Astrocyte (in vitro differentiated cells and primary cell): Measurements from ENCODE around the gene CSRNP2. TPM values are rescaled to one million over a fixed set of nuclear protein-coding genes. Genes with fewer than 3 reads are reported as not detected.

ENCODE experiments used
- DNase-seq: peaks from one replicate; pipeline ENCODE4 v3.0.0-alpha.2; 2010; ENCODE audit warnings: low read depth
- FAIRE-seq: peaks from 2 replicates; lab custom pipeline; 2011; peaks lifted over from hg19 to GRCh38; lab: Jason Lieb, UNC
- H2AFZ ChIP-seq: 2 replicates; pipeline ENCODE4 v1.6.0; 2012; ENCODE audit warnings: low read depth, low read length, inconsistent platforms
- H3K27ac ChIP-seq: 2 replicates; pipeline ENCODE4 v1.5.1; 2011; ENCODE audit warnings: low read depth, low read length, inconsistent platforms
- H3K27me3 ChIP-seq: 2 replicates; pipeline ENCODE4 v1.6.0; 2011; ENCODE audit warnings: low read length, inconsistent platforms; ENCODE audit not compliant: insufficient read depth
- H3K36me3 ChIP-seq: 2 replicates; pipeline ENCODE4 v1.5.1; 2011; ENCODE audit warnings: low read length, inconsistent platforms; ENCODE audit not compliant: insufficient read depth
- H3K4me1 ChIP-seq: 2 replicates; pipeline ENCODE4 v1.5.1; 2011; ENCODE audit warnings: low read length, inconsistent platforms; ENCODE audit not compliant: insufficient read depth
- H3K4me2 ChIP-seq: 2 replicates; pipeline ENCODE4 v1.6.0; 2012; ENCODE audit warnings: low read length, inconsistent platforms
- H3K4me3 ChIP-seq: 2 replicates; pipeline ENCODE4 v1.5.1; 2011; ENCODE audit warnings: low read depth, mild to moderate bottlenecking, low read length, inconsistent platforms; ENCODE audit not compliant: insufficient read depth
- H3K79me2 ChIP-seq: 2 replicates; pipeline ENCODE4 v1.6.0; 2012; ENCODE audit warnings: mild to moderate bottlenecking, low read length, inconsistent platforms; ENCODE audit not compliant: insufficient read depth
- H3K9ac ChIP-seq: 2 replicates; pipeline ENCODE4 v1.6.0; 2012; ENCODE audit warnings: mild to moderate bottlenecking, low read length, inconsistent platforms
- H3K9me3 ChIP-seq: 2 replicates; pipeline ENCODE4 v1.5.1; 2012; ENCODE audit warnings: low read depth, mild to moderate bottlenecking, low read length, inconsistent platforms; ENCODE audit not compliant: insufficient read depth
- H4K20me1 ChIP-seq: 2 replicates; pipeline ENCODE4 v1.6.0; 2012; ENCODE audit warnings: low read length, inconsistent platforms; ENCODE audit not compliant: insufficient read depth
- H3K27ac Mint-ChIP-seq: one replicate; pipeline ENCODE4 v1.8.0; 2021; ENCODE audit warnings: mild to moderate bottlenecking, mixed read lengths; ENCODE audit not compliant: unreplicated experiment
- H3K27me3 Mint-ChIP-seq: one replicate; pipeline ENCODE4 v1.8.0; 2021; ENCODE audit warnings: low read depth, mixed read lengths; ENCODE audit not compliant: unreplicated experiment
- H3K36me3 Mint-ChIP-seq: one replicate; pipeline ENCODE4 v1.8.0; 2021; ENCODE audit warnings: low read depth, mixed read lengths; ENCODE audit not compliant: unreplicated experiment
- H3K4me1 Mint-ChIP-seq: one replicate; pipeline ENCODE4 v1.8.0; 2021; ENCODE audit warnings: low read depth, mixed read lengths; ENCODE audit not compliant: unreplicated experiment
- H3K4me3 Mint-ChIP-seq: one replicate; pipeline ENCODE4 v1.8.0; 2021; ENCODE audit warnings: mild to moderate bottlenecking, moderate library complexity, mixed read lengths; ENCODE audit not compliant: unreplicated experiment
- H3K9me3 Mint-ChIP-seq: one replicate; pipeline ENCODE4 v1.8.0; 2021; ENCODE audit warnings: mild to moderate bottlenecking, mixed read lengths; ENCODE audit not compliant: unreplicated experiment
- CTCF ChIP-seq: IDR thresholded peaks from 2 replicates; pipeline ENCODE4 v1.5.1; 2011; ENCODE audit warnings: low read depth, mild to moderate bottlenecking, inconsistent platforms, low read length, moderate library complexity; ENCODE audit not compliant: insufficient read depth
- EZH2 ChIP-seq: IDR thresholded peaks from 2 replicates; pipeline ENCODE4 v1.6.1; 2012; ENCODE audit warnings: mild to moderate bottlenecking, low read length, inconsistent platforms; ENCODE audit not compliant: insufficient read depth
- total RNA-seq: library from RNA; stranded (reverse); gene quantifications from 2 replicates; pipeline ENCODE4 v1.2.1, GENCODE V29; 2021

The CSRNP2 gene
- total RNA-seq, 1 donor from 2014 or later, result 61.6 TPM

DNA sequence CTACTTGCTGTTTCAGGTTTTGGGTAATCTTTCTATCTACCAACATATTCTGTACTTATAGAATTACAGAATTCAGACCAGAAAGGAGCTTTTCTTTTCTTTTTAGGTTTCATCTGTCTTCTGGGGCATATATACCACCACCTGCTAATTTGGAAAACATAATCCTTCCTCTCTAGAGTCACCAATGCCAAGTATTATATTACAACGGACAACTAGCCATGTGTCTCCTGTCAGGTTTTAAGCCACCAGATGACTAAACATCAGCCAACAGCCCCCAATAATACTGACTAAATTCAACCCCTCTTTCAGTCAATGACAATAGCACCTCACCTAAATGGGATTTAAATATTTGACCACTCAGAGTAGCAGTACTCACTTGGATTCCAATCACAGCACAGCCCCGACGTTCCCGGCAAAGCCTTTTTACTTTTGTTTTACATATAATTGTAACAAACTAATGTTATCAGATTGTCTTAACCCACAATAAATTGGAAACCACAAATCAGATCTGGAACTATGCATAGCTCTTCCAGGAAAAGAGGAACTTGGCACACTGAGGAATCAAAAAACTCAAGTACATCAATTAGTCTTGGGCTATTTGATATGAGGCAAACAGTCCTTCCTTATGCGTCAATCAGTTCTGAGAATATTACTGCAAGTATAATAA, 70.7 kb downstream of the CSRNP2 start:
- Histone ChIP-seq H2AFZ (no peak overlapping the region), H4K20me1 (peaks cover 52% of the 10 kb centered on the region), H3K27ac (no peak overlapping the region), H3K4me3 (no peak overlapping the region), H3K27me3 (no peaks in the 10 kb centered on the region), H3K36me3 (no peaks in the 10 kb centered on the region), H3K79me2 (peaks cover 38% of the 10 kb centered on the region), H3K9me3 (no peaks in the 10 kb centered on the region), H3K9ac (no peak overlapping the region), H3K4me2 (no peak overlapping the region), H3K4me1 (no peaks in the 10 kb centered on the region)
- Mint-ChIP-seq H3K4me1 (peaks cover 8% of the 10 kb centered on the region), H3K36me3 (no peaks in the 10 kb centered on the region), H3K27me3 (no peaks in the 10 kb centered on the region), H3K4me3 (no peak overlapping the region), H3K9me3 (no peaks in the 10 kb centered on the region), H3K27ac (no peak overlapping the region)
- TF ChIP-seq EZH2 (no peak), CTCF (no peak)
- DNase-seq (peak; percentile 6), FAIRE-seq (no peak)

DNA sequence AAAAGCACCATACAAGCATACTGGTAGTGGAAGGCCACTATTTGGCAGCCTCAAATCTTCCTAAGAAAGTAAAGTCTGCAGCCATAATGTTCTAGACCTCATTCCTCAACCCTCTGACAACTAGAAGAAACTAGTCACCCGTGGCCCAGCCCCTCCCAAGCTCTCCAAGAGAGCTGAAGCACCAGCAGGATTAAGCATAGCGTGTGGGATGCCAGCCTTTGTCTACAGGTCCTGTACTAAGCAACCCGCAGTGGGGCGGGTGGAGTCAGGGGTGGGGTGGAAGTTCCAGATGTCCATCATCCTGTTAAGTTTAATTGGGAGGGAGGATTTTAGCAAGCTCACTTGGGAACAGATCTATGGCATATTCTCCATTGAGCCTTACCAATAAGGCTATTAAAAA, 71.4 kb downstream of the CSRNP2 start:
- Histone ChIP-seq H3K4me1 (no peaks in the 10 kb centered on the region), H3K36me3 (no peaks in the 10 kb centered on the region), H3K4me3 (no peak overlapping the region), H3K27me3 (no peaks in the 10 kb centered on the region), H3K27ac (no peak overlapping the region), H3K79me2 (peaks cover 31% of the 10 kb centered on the region), H4K20me1 (peaks cover 45% of the 10 kb centered on the region), H3K9me3 (no peaks in the 10 kb centered on the region), H3K9ac (no peak overlapping the region), H2AFZ (no peak overlapping the region), H3K4me2 (no peak overlapping the region)
- H3K9me3 Mint-ChIP-seq, result no peaks in the 10 kb centered on the region
- no peak overlapping the region for H3K27ac Mint-ChIP-seq
- no peaks in the 10 kb centered on the region for H3K27me3 Mint-ChIP-seq
- peaks cover 8% of the 10 kb centered on the region for H3K4me1 Mint-ChIP-seq
- DNase-seq (no peak), FAIRE-seq (no peak)
- H3K36me3 Mint-ChIP-seq, result peaks cover 1% of the 10 kb centered on the region
- TF ChIP-seq CTCF (no peak), EZH2 (no peak)
- no peak overlapping the region for H3K4me3 Mint-ChIP-seq

Other genes with a start within 250 kb of the CSRNP2 start
- not detected in 2 replicates for gene TMPRSS12, start 240.7 kb downstream of the CSRNP2 start, total RNA-seq
- not detected in 2 replicates for gene HIGD1C, start 131.1 kb downstream of the CSRNP2 start, total RNA-seq
- 35.5 and 40.0 TPM in 2 replicates for gene SLC11A2, start 57.2 kb downstream of the CSRNP2 start, total RNA-seq
- 25.2 and 26.4 TPM in 2 replicates for gene LETMD1, start 35.3 kb downstream of the CSRNP2 start, total RNA-seq
- gene TFCP2, start 89.5 kb upstream of the CSRNP2 start, total RNA-seq, result 19.2 and 22.4 TPM in 2 replicates
- gene POU6F1, start 134.5 kb upstream of the CSRNP2 start, total RNA-seq, result 3.6 and 3.7 TPM in 2 replicates
- 87.7 and 92.8 TPM in 2 replicates for gene DAZAP2, start 155.2 kb upstream of the CSRNP2 start, total RNA-seq
- 1.3 and 3.6 TPM in 2 replicates for gene SMAGP, start 186.8 kb upstream of the CSRNP2 start, total RNA-seq
- gene BIN2, start 240.6 kb upstream of the CSRNP2 start, total RNA-seq, result not detected in 2 replicates